ENCODE results near the gene TMEM63C.

The TMEM63C gene

DNA sequence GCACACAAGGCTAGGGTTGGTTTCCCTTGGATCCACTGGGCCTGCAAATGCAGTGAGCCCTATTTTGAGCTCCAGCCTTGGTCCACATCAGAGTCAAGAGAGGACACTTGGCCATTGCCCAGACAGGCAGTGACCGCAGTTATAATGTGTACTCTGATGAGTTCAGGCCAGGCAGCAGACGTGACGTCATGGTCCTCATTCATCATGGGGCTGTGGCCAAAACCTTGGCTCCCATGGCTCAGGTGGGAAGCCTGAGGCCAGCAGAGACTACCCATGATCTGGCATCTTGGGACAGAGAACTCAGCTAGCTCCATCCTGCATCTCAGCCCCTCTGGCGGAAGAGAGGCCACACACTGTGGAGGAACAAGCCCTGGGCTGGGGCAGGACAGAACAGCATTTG is 16.4 kb downstream of the TMEM63C start:
- DNase-seq (ENCODE audit: low spot score) = no peak

DNA sequence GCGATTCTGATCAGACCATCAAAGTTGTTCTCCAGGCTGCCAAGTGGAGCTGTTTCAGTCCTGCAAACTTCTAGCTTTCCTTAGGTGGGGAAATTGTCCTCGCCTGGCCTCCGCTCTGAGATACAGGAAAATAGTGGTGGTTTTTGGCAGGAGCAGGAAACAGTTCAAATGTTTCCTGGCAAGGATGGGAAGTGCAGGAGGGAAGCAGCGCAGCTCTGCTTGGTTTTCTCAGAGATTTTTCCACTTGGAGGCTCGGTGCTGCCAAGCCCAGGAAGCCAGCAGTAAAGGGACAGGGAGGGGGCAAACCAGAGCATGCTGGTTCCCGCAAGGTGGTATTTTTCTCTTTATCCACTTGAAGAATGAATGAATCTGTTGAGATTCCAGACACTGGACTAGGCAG is 17.0 kb downstream of the TMEM63C start:
- DNase-seq (ENCODE audit: low spot score) = no peak

DNA sequence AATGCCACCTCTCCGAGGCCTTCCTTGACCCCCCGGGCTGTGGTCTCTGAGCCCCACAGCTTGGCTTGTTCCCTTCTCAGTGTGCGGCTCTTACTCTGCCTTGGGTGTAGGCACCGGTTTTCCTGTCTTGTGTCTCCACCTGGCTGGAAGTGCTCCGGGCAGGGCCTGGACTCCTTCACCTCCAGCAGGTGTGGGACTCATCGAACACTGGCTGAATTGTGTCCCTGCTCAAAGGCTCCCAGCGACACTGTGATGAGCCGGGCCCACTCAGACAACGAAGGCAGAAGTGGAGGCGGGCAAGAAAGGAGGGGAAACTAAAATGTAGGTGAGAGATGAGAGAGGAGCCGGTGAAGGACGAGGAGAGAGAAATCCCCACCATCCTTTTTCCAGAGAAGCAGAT is 18.0 kb downstream of the TMEM63C start:
- no peak for DNase-seq (ENCODE audit: low spot score)

DNA sequence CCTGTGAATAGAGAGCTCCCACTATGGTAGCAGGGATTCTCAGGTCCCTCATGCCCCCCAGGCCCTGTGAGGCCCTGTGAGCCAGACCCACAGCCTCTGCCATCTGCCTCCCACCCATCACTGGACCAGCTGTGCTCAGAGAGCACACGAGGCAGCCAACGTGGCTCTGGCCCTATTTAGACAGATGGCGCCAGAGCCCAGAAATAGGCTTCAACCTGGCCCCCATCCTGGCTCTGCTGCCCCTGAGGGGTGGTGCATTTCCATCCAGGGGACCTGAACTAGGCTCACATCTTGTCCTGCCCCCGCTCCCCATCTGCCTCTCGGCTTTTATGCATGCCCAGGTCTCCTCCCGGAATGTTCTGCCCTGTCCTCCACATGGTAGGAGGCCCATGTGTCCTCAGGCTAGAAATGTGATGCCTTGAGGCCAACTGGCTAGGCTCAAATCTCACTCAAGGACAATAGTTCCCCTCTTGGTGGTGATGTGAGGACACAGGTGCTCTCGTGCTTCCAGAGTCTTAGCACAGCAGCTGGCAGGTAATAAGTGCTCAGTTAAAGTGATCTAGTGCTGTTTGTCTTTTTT is 18.9 kb downstream of the TMEM63C start:
- DNase-seq (ENCODE audit: low spot score) = no peak

DNA sequence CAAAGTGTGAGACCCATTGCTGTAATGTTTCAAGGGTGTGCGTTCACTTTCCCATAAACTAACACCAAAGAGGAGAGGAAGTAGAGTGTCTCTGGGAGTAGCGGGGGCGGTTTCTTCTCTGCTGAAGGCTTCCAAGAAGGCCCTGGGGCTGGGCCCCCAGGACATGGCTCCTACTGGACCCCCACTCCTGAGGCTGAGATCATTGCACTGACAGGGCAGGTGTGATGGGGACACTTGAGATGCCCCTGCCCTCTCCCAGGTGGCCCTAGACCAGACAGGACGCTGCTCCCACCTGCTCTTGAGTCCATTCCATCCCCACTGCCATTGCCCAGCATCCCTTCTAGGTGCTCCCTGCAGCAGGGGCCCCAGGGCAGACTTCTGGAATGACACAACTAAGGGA is 20.1 kb downstream of the TMEM63C start:
- DNase-seq (ENCODE audit: low spot score) = no peak

DNA sequence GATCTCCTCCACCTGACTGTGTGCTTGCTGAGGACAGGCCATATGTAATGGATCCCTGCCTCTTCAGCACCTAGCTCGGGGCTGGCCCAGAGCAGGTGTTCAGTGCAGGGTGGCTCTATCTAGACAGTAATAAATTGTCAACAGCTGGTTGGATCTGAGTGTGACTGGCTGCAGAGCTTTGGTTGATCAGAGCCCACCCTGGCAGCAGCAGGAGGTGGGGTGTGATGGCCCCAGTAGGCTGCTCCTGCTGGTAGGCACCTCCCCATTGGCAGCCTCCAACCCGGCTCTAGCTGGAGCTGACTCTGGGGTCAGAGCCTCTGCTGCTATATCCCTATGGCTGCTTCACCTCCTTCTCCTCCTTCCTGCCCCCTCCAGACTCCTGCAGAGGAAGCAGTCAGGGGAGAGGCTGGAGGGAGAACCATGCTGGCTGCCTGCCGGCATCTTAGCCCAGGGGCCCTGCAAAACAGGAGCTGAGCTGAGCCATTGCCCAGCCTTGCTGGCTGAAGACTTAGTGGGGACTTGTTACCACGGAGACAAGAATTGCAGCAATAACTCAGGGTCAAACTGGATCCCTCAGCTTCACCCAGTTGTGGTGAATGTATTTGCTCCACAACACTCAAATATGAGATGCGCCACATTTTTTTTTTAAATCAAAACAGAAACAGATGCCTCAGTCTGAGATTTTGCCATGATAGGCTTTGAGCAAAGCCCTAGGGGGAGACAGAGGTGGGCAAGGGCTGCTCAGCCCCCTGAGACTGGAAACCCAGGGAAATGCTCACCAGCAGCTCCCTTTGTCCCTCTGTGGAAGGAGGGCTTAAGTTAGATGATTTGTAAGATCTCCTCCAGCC is 22.2 kb downstream of the TMEM63C start:
- no peak for DNase-seq (ENCODE audit: low spot score)

DNA sequence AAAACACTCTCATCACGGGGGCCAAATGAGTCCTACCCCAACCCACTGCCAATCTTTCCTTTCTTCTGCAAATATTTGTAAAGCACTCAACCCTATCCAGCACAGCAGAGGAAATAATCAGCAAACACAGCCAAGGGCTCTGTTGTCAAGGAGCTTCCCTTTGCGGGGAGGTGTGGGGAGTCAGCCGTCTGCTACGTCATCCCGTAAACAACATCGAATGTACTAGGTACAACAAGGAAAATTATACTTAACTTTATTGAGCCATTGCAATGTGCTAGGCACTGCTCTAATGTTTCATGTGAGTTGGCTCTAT is 22.8 kb downstream of the TMEM63C start:
- no peak for DNase-seq (ENCODE audit: low spot score)

DNA sequence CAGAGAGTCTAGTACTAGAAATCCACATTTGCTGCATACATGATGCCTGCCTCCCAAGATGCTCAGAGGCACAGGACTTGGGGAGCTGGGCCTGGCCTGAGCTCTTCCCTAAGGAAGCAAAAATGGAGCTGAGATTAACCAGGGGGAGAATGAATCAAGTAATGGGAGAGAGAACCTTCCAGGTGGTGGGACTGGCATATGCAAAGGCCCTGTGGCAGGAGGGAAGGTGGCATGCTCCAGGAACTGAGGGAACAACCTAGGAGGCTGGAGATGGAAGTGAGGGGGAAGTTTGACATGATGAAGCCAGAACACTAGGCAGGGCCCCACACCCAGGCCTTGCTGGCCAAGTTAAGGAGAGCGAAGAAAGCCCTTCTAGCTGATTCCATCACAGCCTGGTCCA is 23.3 kb downstream of the TMEM63C start:
- DNase-seq (ENCODE audit: low spot score) = no peak

DNA sequence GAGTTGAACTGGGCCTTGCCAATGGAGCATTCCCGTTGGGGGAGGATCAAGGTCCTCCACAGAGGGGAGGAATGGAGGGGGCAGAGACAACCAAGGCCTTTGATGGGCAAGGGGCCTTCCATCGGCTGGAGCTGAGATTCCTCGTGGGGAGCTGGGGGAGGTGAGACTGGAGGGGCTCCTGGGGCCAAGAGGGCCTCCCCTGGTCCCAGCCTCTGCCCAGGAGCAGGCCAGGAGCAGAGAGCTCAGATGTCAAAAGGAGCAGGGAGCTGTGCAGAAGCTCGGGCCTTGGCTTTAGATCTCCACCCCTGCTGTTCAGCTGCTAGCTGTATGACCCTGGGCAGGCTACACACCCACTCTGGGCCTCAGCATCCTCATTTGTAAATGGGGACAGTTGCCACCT is 24.0 kb downstream of the TMEM63C start:
- no peak for DNase-seq (ENCODE audit: low spot score)

DNA sequence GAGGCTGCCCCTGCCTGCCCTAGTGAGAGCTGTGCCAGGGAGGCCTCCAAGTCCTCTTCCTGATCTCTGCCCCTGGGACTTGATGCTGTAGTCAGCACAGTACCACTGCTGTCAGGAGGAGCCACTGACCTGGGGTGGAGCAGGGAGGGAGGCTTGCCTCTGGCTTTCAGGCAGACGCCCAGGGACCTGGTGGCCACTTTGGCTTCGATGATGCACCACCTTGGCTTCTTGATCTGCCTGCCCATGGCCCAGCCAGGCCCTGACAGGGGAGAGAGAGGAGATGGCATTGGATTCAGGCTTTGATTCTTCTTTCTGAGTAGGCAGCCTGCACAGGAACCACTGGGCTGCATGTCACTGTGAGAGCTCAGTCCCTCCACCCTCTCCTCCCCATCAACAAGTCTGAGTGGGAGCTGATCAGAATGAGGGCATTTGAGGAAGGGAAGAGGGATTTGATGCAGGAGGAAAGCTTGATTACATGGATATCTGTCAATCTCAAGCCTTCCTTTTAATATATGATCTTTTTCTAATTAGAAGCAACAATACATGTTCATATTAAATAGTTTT is 24.7 kb downstream of the TMEM63C start:
- no peak for DNase-seq (ENCODE audit: low spot score)

DNA sequence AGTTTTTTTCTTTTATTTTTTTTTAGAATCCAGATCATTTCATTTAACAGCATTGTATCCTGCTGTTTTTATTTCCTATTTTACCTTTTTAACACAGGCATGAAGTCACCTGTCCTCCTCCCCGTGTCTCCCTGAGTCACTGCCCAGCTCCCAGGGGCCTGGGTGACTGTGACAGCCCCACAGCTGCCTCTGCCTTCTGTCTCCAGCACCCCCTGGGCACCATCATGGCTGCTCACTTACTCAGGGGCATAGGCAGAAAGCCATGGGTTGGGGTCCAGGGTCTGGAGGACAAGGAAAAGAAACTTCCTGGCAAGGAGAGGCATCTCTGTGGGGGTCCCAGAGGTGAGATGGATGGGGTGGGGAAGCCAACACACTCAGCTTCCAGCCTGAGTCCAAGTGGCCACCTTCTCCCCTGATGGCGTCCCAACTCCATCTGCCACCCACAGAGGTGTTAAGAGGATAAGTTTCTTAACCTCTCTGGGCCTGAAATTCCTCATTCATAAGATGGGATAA is 25.3 kb downstream of the TMEM63C start:
- no peak for DNase-seq (ENCODE audit: low spot score)

DNA sequence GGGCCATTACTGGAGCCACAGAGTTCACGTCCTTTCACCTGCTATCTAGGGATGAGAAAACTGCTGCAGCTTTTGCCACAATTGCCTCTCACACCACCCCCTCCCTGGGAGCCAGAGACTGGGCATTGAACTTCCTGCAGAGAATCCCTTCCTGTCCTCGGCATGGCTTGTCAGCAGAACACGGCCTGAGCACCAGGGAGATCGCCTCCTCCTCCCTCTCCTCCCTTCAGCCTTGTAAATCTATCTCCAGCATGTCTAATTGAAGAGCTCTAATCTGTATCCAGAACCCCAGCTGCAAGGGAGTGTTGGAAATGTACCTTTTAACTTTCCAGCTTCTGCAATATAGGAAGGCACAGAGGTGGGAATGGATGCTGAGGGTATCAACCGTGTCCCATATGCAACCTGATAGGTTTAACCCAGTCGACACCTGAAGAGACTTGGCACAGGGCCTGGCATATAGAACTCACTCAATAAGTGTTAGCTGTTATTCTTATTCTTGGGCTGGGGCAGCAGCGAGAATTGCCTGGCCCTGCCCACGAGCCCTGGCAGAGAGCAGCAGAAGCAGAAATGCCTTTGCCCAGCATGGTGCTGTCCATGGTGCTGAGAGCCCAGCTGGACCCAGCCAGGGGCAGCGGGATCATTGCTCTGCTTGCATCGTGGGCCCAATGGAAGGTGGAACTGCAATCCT is 26.8 kb downstream of the TMEM63C start:
- DNase-seq (ENCODE audit: low spot score) = peak; percentile 60

DNA sequence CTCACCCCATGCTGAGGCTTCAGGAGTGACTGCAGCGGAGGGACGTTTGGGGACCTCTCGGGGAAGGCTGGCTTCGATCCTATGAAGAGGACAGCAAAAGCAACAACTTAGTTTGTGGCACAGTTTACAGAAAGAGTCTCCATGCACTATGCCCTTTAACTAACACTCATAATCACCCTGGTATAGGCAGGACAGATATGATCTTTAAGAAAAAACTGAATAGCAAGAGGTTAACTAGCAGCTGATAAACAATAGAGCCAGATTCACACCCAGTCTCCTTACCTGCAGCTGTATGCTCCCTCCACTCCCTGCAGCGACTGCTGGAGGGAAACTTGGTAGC is 27.4 kb downstream of the TMEM63C start:
- DNase-seq (ENCODE audit: low spot score) = no peak

DNA sequence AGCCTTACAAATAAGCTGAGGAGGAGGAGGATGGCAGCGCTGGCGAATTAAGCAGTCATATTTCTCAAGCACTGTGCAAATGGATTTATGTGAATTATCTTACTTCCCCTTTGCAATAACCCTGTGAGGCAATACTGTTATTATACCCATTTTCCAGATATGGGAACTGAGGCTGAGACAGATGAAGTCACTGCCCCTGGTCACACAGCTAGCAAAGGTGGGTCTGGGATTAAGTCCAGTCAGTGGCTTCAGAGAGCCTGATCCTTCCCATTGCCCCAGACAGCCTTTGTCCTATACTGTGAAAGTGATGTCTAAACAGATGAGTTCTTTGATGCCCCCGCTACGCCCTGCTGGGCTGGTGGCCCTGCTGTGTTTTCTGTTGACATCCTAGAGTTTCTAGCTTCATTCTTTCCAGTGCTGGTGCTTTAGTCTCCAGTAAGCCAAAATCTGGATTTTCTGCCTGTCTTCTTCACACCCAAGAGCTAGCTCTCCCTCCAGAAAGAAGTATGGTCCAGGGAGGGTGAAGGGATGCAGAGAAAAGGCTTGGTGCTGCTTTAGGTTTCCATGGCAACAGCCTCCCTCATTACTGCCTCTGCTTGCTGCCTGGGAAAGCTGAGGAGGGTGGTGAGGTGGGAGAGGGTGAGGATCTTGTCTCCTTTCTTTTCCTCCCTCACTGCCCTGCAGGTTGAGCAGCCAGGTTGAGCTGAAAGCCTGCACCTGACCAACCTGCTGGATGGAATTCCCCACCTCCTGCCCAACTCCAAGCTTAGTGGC is 30.7 kb downstream of the TMEM63C start:
- no peak for DNase-seq (ENCODE audit: low spot score)

DNA sequence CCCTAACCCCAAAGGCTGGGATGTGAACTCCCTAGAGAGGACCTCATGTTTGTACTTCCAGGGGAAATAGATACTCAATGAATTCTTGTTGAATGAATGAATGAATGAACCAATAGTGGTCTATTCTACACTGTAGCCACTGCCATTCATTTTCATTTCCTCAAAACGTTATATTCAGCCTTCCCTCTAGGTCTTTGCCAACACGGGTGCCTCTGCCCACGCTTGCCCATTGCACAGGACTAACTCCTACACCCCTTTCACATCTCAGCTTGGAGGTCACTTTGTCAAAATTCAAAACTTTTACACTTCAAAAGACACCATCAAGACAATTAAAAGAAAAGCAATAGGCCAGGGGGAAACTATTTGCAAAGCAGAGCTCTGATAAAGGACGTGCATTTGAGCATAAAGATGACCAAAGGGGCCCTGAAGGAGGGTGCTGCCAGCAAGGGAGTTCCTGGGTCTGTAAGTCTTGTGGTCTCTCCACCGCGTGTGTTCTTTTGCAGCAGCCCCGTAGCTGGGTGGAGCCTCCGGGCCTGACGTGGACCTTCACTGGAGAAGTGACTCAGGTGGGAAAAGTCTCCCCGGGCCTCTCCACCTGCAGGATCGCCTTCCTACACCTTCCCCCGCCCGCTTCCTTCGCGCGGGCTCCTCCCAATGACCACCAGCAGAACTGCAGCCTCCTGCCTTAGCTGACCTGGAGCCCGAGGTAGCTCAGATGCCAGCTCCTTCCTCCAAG is 31.5 kb downstream of the TMEM63C start:
- peak; percentile 64 for DNase-seq (ENCODE audit: low spot score)

DNA sequence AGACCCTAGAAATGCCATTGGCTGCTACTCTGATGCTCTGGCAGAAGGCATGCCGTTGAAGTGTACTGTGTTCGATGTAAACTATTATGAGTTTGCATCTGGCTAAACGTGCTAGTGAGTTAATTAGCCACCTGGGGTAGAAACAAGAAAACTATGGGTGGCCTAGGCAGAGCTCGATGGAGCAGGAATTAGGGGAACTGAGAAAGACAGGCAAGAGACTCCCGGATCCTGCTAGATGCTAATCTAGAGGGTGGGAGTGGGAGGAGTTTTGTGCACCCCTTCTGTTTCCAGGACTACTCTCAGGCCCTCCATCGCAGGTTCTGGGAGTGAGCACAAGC is 32.0 kb downstream of the TMEM63C start:
- DNase-seq (ENCODE audit: low spot score) = no peak

DNA sequence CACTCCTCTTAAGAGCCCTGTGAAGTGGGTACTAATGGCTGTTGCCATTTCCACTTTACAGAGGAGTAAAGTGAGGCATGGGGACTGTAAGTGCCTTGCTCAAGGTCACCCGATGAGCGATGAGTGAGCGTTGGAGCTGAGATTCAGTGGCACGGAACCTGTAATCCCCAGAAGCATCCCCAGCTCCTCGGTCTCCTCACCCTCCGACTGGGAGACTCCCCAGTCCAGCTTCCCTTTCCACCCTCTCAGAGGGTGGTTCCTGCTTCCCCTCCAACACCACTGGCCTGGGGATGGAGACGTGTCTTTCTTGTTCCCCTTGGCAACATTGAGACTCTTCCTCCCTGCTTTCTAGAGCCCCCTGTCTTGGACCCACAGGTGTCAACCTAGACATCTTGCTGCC is 32.6 kb downstream of the TMEM63C start:
- DNase-seq (ENCODE audit: low spot score) = no peak

DNA sequence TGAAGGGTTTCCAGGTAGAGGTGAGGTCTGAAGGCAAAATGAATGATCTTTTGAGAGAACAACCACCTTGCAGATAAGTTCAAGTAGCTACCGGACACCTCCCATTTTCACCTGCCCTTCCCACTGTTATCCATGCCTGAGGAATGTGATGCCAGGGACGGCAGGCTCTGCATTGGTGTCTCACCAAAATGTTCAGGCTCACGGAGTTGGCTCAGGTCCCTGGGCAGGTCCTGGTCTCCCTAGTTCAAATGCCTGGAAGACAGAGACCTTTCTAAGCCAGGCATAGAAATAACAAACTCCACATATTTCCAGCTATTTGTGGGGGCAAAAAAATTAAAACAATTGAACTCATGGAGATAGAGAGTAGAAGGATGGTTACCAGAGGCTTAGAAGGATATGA is 36.0 kb downstream of the TMEM63C start:
- no peak for DNase-seq (ENCODE audit: low spot score)

DNA sequence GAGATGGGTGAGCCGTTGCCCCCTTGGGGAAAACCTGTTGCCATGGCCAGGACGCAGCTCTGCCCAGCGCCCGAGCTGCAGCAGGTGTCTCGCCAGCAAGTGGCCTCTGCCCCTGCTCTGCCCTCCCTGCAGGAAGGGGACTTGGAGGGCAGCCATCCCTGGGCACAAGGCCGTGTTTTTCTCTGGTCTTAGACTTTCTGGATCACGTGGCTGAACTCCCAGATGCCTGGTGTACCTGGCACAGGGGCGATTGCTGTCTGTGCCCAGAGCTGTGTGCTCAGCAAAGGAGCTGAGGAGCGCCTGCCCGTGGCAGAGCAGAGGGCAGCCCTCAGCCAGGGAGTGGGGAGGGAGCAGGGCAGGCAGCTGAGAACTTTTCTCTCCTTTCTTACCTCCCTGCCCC is 38.0 kb downstream of the TMEM63C start:
- no peak for DNase-seq (ENCODE audit: low spot score)

DNA sequence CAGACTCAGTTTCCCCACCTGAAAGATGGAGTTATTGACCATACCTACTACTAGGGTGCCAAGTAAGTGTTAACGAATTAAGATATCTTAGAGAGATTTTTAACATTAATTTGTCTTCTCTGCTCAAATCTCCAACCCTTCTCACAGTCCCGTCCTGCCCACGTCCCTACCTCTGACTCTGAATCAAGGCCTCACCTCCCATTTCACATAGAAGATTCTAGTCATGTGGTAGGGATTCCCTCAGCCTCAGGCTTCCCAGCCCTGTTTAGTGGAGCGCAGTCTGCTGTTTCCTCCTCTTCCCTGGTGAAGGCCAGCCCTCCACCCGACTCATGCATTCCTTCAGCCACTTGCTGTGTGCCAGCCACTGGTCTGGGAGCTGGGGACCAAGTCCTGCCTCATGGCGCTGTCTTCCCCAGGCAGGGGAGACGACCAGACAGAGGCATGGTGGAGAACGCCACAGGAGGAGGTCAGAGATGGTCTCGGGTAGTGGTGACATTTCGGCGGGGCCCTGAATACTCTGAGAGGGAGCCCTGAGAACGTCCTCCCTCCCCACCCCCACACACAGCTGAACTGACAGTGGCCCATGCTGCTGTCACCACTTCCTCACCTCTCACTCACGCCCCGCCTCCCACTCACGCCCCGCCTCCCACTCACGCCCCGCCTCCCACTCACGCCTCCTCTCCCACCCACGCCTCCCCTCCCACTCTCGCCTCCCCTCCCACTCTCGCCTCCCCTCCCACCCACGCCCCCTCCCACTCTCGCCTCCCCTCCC is 38.8 kb downstream of the TMEM63C start:
- no peak for DNase-seq (ENCODE audit: low spot score)

Measured in LoVo (cell line).